Kidney (tissue), 14 donors: ENCODE results near the gene PARP15. TPM values are rescaled to one million over a fixed set of nuclear protein-coding genes. Genes with fewer than 3 reads are reported as not detected.
"Not testable (repeated sequence)": the region's sequence is repeated elsewhere in the genome, so short reads cannot be mapped to it uniquely, and the experiment has no call there.

Source experiments
- DNase-seq, 5 donors: peaks; one replicate each; pipeline ENCODE4 v3.0.0-alpha.2; 2013 to 2020
- FAIRE-seq: peaks from 2 replicates; lab custom pipeline; 2012; peaks lifted over from hg19 to GRCh38; lab: Jason Lieb, UNC
- H3K27ac ChIP-seq, 2 donors: one replicate each; pipeline ENCODE4 v1.7.0; 2013; ENCODE audit warnings: low read depth in 2 of 2, low read length in 2 of 2, inconsistent platforms in 1 of 2
- H3K27me3 ChIP-seq: one replicate; pipeline ENCODE4 v1.7.1; 2013; ENCODE audit warnings: low read length, inconsistent platforms; ENCODE audit not compliant: control insufficient read depth, insufficient read depth
- H3K36me3 ChIP-seq, 3 donors: one replicate each; pipeline versions ENCODE4 v1.7.0 to v1.7.1; 2013; ENCODE audit warnings: low read length in 3 of 3, control low read depth in 1 of 3, inconsistent platforms in 1 of 3; ENCODE audit not compliant: insufficient read depth in 3 of 3, control insufficient read depth in 2 of 3
- H3K4me1 ChIP-seq, 3 donors: one replicate each; pipeline versions ENCODE4 v1.7.0 to v1.7.1; 2013; ENCODE audit warnings: low read length in 3 of 3, inconsistent platforms in 1 of 3, low read depth in 1 of 3; ENCODE audit not compliant: control insufficient read depth in 2 of 3, insufficient read depth in 2 of 3
- H3K4me3 ChIP-seq, 3 donors: one replicate each; pipeline versions ENCODE4 v1.7.0 to v1.8.1; 2013; ENCODE audit warnings: low read length in 3 of 3, control low read depth in 1 of 3, inconsistent platforms in 1 of 3
- H3K9ac ChIP-seq, 3 donors: one replicate each; pipeline versions ENCODE4 v1.7.0 to v1.7.1; 2013; ENCODE audit warnings: low read length in 3 of 3, control low read depth in 1 of 3, inconsistent platforms in 1 of 3
- H3K9me3 ChIP-seq, 3 donors: one replicate each; pipeline versions ENCODE4 v1.7.0 to v1.7.1; 2013; ENCODE audit warnings: low read length in 3 of 3, control low read depth in 1 of 3, inconsistent platforms in 1 of 3; ENCODE audit not compliant: control insufficient read depth in 2 of 3, insufficient read depth in 1 of 3
- intact Hi-C: fragments of 100-400 bp; cut with DNase I; formaldehyde crosslinking; loops from one replicate; pipeline ENCODE4 v1.11.1; 2022
- polyA plus RNA-seq: library from polyadenylated mRNA; stranded (reverse); fragments of 350-450 nt; fragmentation: Illumina TruSeq; extraction: RNeasy Lipid Tissue Mini Kit (QIAGEN cat#74804); gene quantifications from one replicate; pipeline ENCODE4 v1.2.3, GENCODE V29; 2014; ENCODE audit warnings: low read depth, low replicate concordance; ENCODE audit not compliant: insufficient read depth
- total RNA-seq: library from RNA; stranded (reverse); fragmentation: NEBNext Ultra II Directional; extraction: Animal tissue kit (Norgen Biotek cat#: 25700); gene quantifications from one replicate; pipeline ENCODE4 v1.2.1, GENCODE V29; 2021
- TF ChIP-seq, protein P1 (sequence below): IDR thresholded peaks from 3 replicates; pipeline ENCODE4 v1.5.1; 2012; ENCODE audit warnings: mild to moderate bottlenecking, moderate library complexity, borderline replicate concordance; ENCODE audit not compliant: insufficient read depth; ENCODE audit errors: extremely low read depth
- donor health status: control.
- donor health status: control.
- donor health status: control.
- donor health status: control.
- donor health status: control.
- donor health status: DM: yes; HTN: yes; CAD: no.
- donor health status: Normal renal cell carcinoma (clear cell type).

PARP15 gene
- total and polyA plus RNA-seq, 2 donors from 2014 or later, result 4.9 TPM; not detected in 1

DNA sequence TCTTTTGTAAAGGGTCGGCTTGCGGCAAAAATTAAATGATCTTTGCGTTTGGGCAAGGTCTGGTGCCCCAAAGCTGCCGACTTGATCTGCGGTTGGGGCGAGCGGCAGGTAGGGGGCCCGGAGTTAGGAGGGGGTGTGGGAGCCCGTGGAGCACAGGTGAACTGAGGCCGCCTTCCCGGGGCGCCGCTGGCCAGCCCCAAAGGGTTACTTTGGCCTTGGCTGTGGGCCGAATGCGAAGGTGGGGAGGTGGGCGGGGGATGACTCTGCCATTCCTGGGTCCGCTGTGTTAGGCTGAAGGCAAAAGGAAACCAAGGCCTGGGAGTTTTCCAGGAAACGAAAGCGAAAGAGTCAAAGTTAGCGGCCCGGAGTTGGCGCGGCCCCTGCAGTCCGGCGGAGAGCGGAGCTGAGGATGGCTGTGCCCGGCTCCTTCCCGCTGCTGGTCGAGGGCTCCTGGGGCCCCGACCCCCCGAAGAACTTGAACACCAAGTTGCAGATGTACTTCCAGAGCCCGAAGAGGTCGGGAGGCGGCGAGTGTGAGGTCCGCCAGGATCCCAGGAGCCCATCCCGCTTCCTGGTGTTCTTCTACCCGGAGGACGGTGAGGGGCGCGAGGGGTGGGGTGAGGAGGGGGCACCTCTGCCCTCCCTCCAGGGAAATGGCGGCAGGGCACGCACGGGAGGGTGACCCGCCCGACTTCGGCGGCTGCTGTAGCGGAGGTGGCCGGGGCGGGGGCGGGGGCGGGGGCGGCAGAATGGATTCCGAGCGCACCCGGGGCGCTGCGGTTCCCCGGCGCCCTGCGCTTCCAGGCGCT lies 103.2 kb downstream of the PARP15 start, which contains the start of gene PARP14:
Gene PARP14, plus strand, starts transcription at position 365 of the 809 bp plus-strand sequence. Its CDS starts 45 bp downstream, at position 410.
- no peaks in the 10 kb centered on the region for H3K27me3 ChIP-seq
- H3K27ac ChIP-seq, result peak within 1 kb of the TSS; percentile 94 to 95
- H3K4me3 ChIP-seq, result peak within 1 kb of the TSS; percentile 67 to 92 (median 85)
- DNase-seq, result peak; percentile 76 to 92 (median 89)
- no peaks in the 10 kb centered on the region for H3K36me3 ChIP-seq
- intact Hi-C loops, result loop anchor here (10.0 kb wide), 1 partner anchor 286 kb away; no protein-coding TSS in a partner anchor
- H3K4me1 ChIP-seq, result peaks cover 0 to 14% (median 0%) of the 10 kb centered on the region in 3 donors
- H3K9me3 ChIP-seq, result no peaks in the 10 kb centered on the region
- peak within 1 kb of the TSS; percentile 47 to 89 (median 74) for H3K9ac ChIP-seq
- no peak for FAIRE-seq
- TF ChIP-seq, protein P1, sequence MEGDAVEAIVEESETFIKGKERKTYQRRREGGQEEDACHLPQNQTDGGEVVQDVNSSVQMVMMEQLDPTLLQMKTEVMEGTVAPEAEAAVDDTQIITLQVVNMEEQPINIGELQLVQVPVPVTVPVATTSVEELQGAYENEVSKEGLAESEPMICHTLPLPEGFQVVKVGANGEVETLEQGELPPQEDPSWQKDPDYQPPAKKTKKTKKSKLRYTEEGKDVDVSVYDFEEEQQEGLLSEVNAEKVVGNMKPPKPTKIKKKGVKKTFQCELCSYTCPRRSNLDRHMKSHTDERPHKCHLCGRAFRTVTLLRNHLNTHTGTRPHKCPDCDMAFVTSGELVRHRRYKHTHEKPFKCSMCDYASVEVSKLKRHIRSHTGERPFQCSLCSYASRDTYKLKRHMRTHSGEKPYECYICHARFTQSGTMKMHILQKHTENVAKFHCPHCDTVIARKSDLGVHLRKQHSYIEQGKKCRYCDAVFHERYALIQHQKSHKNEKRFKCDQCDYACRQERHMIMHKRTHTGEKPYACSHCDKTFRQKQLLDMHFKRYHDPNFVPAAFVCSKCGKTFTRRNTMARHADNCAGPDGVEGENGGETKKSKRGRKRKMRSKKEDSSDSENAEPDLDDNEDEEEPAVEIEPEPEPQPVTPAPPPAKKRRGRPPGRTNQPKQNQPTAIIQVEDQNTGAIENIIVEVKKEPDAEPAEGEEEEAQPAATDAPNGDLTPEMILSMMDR, result no peak

DNA sequence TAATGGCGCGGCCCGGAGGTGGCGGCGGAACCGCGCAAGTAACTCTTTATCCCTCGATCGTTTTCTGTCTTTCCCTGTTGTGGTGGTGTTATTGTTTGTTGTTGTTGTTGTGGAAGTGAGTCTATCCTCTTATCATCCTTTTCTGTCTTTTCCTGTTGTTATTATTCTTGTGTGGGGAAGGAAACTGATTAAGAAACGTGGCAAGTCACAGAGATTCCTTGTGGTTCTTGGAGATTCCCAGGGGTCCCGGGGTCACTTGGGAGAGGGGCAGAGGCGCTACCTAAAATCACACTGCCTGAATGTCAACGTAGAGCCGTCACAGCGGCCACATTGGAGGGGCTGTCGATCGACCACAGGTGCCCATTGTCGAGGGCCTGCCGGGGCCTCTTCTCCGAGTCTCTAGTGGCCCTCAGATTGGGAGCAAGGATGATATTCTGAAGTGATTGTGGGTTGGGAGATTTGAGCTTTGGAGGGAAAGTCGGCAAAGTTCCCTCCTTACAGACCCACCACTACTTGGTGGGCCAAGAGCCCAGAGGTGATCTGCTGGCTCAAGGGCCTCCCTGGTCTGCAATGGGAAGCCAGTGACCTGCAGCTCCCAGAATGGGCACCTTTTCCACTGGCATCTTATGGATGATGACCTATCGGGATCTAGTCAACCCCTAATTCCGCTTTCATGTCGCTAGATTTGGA lies 104.0 kb downstream of the PARP15 start:
- TF ChIP-seq, protein P1, result no peak
- peaks cover 0 to 14% (median 0%) of the 10 kb centered on the region in 3 donors for H3K4me1 ChIP-seq
- peak overlapping the region; percentile 71 to 94 for H3K27ac ChIP-seq
- no peaks in the 10 kb centered on the region for H3K36me3 ChIP-seq
- intact Hi-C loops, result loop anchor here (10.0 kb wide), 1 partner anchor 287 kb away; no protein-coding TSS in a partner anchor
- peak overlapping the region; percentile 64 to 92 (median 85) for H3K4me3 ChIP-seq
- FAIRE-seq (no peak), DNase-seq (no peak)
- H3K27me3 ChIP-seq, result no peaks in the 10 kb centered on the region
- H3K9me3 ChIP-seq, result no peaks in the 10 kb centered on the region
- peak overlapping the region; percentile 33 to 89 (median 68) for H3K9ac ChIP-seq

DNA sequence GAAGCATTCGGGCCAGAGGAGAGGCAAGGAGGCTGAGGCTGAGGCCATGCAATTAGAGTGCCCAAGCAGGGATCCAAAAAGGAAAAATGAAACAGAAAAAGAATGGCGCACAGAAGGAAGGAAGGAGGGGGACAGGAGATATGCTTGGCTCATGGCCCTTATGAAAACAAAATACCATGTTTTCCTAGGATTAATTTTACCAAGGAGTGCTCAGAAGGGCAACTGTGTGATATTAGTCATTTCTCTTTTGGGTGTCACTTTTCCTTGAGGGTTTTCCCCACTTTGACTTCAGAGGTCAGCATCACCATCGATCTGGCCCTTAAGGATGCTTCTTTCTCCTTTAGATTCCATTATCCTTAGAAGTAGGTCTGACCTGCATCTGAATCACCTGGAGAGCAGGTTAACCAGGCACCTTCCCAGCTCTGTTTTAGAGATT lies 104.5 kb downstream of the PARP15 start:
- Histone ChIP-seq H3K4me3 (peak overlapping the region in 2 of 3 donors; percentile 85 to 92), H3K27ac (peak overlapping the region; percentile 3 to 33), H3K9me3 (no peaks in the 10 kb centered on the region), H3K4me1 (peaks cover 0 to 14% (median 0%) of the 10 kb centered on the region in 3 donors), H3K9ac (peak overlapping the region in 2 of 3 donors; percentile 27 to 89), H3K36me3 (peaks cover 0 to under 1% (median 0%) of the 10 kb centered on the region in 3 donors), H3K27me3 (no peaks in the 10 kb centered on the region)
- DNase-seq (no peak), FAIRE-seq (no peak)
- intact Hi-C loops, result loop anchor here (10.0 kb wide), 1 partner anchor 287 kb away; no protein-coding TSS in a partner anchor
- TF ChIP-seq, protein P1, result no peak

DNA sequence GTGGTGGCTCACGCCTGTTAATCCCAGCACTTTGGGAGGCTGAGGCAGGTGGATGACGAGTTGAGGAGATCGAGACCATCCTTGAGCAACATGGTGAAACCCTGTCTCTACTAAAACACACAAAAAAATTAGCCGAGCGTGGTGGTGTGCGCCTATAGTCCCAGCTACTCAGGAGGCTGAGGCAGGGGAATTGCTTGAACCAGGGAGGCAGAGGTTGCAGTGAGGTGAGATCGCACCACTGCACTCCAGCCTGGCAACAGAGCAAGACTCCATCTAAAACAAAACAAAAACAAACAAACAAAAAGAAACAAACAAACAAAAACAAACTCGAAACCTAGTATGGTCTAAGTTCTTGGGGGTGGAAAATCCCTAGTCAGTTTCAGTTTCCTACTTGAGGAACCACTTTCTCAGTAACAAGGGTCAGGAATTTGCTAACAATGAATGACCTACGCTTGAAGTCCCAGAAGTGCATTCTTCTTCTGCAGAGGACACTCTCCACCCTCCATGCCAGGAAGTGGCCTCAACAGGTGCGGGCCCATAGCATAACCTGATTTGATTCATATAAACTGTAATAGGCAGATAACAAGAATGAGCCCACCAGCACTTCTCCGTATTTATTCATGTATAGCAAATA lies 105.4 kb downstream of the PARP15 start:
- H3K27ac ChIP-seq, H3K9me3 ChIP-seq, H3K36me3 ChIP-seq, DNase-seq, H3K4me3 ChIP-seq, H3K9ac ChIP-seq, H3K27me3 ChIP-seq, FAIRE-seq: not testable (repeated sequence)
- peaks cover 0 to 14% (median 0%) of the 10 kb centered on the region in 3 donors for H3K4me1 ChIP-seq
- intact Hi-C loops, result loop anchor here (10.0 kb wide), 1 partner anchor 288 kb away; no protein-coding TSS in a partner anchor
